ENCODE measurements around the gene MARCKS.
"Not testable (repeated sequence)": the region's sequence is repeated elsewhere in the genome, so short reads cannot be mapped to it uniquely, and the experiment has no call there.

MARCKS gene

DNA sequence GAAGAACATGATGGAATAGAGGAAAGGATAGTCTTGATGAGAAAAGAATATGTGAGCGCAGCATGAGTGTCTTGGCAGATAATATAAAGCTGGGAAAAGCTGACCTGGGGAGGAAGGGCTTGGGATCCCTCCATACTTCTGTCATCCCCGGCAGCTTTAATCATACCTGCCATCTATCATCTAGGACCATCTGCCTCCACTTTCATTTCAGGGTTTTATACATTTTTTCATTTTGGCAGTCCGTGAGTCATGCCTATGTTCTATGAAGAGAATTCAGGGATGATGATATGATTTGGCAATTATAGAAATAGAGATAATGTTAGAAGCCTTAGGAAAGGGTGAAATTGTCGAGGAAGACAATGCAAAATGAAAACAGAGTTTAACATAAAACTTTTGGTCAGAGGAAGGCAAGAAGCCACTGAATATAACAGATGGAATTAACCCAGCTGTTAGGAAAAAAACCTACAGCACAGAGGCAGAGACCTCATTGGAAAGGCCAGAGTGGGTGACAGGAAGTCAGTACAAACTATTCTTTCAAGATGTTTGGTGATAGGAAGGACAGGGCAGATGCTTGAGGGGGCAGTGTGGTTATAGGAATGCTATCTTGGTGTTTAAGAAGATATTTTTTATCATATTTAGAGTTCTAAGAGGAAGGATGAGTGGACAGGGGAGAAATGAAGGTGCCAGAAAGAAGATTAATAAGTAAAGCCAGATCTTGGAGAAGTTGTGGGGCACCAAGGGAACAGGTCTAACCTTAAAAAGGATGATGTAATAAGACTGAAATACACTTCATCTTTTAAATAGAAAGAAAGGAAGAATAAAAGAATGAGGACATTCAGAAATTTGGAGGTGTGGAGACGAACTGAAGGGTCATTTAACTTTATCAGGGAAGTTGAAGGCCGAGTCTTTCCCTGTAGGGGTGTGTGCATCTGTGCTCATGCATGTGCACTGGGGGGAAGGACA lies 37.8 kb downstream of the MARCKS start:
- no peak for DNase-seq (ENCODE audit: low read depth)
- no peak overlapping the region for H3K4me3 ChIP-seq (ENCODE audit: low read depth, low read length)
- TF ChIP-seq, protein P1, sequence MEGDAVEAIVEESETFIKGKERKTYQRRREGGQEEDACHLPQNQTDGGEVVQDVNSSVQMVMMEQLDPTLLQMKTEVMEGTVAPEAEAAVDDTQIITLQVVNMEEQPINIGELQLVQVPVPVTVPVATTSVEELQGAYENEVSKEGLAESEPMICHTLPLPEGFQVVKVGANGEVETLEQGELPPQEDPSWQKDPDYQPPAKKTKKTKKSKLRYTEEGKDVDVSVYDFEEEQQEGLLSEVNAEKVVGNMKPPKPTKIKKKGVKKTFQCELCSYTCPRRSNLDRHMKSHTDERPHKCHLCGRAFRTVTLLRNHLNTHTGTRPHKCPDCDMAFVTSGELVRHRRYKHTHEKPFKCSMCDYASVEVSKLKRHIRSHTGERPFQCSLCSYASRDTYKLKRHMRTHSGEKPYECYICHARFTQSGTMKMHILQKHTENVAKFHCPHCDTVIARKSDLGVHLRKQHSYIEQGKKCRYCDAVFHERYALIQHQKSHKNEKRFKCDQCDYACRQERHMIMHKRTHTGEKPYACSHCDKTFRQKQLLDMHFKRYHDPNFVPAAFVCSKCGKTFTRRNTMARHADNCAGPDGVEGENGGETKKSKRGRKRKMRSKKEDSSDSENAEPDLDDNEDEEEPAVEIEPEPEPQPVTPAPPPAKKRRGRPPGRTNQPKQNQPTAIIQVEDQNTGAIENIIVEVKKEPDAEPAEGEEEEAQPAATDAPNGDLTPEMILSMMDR (conservative IDR thresholded peaks at IDR 0.05; ENCODE audit: low read depth, low read length) = no peak

DNA sequence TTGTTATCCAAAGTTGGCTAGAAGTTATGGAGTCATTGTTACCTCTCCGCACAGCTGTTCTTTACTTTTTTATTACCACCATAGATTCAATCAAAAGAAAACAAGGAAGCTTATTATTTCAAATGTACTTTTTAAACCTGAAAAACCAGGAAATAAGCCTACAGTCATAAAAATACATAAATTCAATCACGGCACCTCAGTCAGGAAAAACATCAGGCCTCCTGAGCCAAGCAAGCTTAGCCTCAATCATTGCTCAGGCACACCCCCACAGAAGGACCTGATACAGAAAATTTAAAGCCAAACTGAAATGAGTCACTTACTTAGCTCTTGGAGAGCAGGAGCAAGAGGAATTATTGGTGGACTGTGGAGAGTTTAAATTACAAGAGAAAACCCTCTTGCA lies 44.3 kb downstream of the MARCKS start:
- no peak overlapping the region for H3K4me3 ChIP-seq (ENCODE audit: low read depth, low read length)
- DNase-seq (ENCODE audit: low read depth) = peak; percentile 23
- TF ChIP-seq, protein P1 (conservative IDR thresholded peaks at IDR 0.05; ENCODE audit: low read depth, low read length) = no peak

DNA sequence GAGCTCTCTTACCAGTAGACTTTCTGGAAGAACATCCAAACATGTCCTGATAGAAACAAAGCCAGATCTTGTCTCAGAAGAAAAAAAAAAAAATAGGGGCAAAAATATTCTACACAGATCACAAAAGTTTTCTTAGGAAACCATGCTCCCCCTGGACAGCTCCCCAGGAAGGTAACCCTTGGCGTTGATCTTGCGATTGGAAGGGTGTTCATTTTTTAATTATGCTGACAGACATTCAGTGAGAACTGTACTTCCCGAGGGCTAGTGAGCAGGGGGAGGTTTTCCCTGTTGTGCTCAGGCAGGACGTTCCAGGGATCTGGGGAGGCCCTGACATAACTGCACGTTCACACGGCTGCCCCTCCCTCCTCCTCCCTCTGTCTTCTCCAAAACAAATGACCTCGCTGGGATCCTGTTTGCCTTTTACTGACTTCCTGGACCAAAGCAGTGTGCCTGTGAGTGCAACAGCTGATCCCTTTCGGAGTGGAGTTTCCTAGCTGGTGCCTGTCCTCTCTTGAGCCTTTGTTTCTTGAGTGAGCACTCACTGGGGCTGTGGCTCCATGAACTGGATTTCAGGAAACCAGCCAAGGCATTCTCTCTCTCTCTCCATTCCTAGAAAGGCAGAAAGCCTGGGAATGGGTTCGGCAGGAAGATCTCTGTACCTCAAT lies 46.7 kb downstream of the MARCKS start:
- peak; percentile 26 for DNase-seq (ENCODE audit: low read depth)
- TF ChIP-seq, protein P1 (conservative IDR thresholded peaks at IDR 0.05; ENCODE audit: low read depth, low read length) = no peak
- no peak overlapping the region for H3K4me3 ChIP-seq (ENCODE audit: low read depth, low read length)

DNA sequence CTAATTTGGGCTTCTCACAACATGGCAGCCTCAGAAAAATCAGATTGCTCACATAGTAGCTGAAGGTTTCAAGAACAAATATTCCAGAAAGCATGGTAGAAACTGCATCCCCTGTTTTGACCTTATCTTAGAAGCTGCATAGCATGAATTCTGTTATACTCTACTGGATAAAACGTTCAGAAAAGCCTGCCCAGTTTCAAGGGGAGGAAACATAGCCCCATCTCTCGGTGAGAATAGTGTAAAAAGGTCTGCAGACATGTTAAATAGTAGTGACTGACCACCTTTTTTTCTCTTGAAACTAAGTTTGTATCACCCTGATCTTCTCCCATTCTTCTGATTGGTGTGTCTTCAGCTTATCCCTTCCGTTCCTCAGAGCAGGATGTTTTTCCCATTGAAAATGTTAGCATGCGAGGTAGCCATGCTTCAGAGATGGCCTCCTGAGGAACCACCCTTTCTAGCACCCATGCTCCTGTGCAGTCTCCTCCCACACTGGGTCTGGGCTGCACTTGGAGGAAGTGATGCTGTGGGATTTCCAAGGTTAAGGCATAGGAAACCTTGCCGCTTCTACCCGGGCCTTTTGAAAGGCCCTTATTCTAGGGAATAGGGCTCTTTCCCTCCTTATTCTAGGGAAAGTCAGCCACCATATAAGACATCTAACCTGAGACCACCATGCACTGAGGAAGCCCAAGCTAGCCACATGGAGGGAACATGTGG lies 50.1 kb downstream of the MARCKS start:
- TF ChIP-seq, protein P1 (conservative IDR thresholded peaks at IDR 0.05; ENCODE audit: low read depth, low read length) = peak; percentile 49
- no peak overlapping the region for H3K4me3 ChIP-seq (ENCODE audit: low read depth, low read length)
- peak; percentile 61 for DNase-seq (ENCODE audit: low read depth)

DNA sequence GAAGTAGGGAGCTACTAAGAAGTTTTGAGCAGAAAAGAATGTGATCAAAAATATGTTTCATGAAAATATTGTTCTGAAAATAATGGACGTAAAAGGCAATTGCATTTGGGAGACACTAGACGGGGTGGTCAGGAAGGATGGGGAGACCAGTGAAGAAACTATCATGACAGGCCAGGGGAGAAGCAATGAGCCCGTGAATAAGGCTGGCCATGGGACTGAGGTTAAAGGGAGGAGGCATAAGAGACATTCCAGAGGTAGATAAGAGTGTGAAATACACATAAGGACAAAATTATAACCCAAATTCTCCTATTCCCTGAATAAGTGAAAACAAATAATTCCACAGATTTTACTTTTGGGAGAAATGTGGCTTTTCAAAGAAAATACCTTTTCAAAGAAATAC lies 51.7 kb downstream of the MARCKS start:
- no peak overlapping the region for H3K4me3 ChIP-seq (ENCODE audit: low read depth, low read length)
- DNase-seq (ENCODE audit: low read depth) = peak; percentile 32
- TF ChIP-seq, protein P1 (conservative IDR thresholded peaks at IDR 0.05; ENCODE audit: low read depth, low read length) = no peak

DNA sequence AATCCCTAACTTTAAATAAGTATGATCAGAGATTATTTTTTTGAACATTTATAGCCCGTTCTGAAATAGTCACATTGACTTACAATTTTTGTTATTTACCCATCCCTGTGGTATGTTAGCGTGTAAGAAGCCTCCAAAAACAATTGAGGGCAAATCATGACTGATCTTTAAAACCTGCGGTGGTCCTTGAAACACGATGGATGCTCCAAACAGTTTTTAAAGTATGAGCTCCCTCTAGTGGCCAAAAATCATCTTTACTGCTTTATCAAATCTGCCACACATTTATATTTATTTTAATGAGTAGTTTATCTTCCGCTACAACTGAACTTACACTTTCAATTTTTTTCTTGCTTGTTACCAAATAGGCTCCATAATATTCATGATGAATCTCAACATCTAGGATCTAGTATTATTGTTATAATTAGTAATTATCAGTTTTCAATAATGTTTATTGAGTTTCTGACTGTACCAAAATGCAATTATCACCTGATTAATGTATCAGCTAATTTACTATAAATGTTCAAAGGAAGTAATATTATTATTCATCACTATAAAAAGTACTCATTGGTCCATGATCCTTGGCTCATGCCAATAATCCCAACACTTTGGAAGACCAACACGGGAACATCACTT lies 52.2 kb downstream of the MARCKS start:
- DNase-seq (ENCODE audit: low read depth) = peak; percentile 80

DNA sequence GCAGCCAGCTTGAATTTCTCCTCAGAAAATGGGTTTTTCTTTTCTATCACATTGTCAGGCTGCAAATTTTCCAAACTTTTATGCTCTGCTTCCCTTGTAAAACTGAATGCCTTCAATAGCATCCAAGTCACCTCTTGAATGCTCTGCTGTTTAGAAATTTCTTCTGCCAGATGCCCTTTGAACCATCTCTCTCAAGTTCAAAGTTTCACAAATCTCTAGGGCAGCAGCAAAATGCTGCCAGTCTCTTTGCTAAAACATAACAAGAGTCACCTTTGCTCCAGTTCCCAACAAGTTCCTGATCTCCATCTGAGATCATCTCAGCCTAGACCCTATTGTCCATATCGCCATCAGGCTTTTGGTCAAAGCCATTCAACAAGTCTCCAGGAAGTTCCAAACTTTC lies 53.1 kb downstream of the MARCKS start:
- not testable (repeated sequence) for H3K4me3 ChIP-seq (ENCODE audit: low read depth, low read length); DNase-seq (ENCODE audit: low read depth)

More for the DNA sequence above, 52.2 kb downstream of the MARCKS start:
- H3K4me3 ChIP-seq (ENCODE audit: low read depth, low read length) = peak overlapping the region; percentile 10
- TF ChIP-seq, protein P1 (conservative IDR thresholded peaks at IDR 0.05; ENCODE audit: low read depth, low read length) = peak; percentile 64
